Measurements from ENCODE around the gene PDE9A.

Gene PDE9A

DNA sequence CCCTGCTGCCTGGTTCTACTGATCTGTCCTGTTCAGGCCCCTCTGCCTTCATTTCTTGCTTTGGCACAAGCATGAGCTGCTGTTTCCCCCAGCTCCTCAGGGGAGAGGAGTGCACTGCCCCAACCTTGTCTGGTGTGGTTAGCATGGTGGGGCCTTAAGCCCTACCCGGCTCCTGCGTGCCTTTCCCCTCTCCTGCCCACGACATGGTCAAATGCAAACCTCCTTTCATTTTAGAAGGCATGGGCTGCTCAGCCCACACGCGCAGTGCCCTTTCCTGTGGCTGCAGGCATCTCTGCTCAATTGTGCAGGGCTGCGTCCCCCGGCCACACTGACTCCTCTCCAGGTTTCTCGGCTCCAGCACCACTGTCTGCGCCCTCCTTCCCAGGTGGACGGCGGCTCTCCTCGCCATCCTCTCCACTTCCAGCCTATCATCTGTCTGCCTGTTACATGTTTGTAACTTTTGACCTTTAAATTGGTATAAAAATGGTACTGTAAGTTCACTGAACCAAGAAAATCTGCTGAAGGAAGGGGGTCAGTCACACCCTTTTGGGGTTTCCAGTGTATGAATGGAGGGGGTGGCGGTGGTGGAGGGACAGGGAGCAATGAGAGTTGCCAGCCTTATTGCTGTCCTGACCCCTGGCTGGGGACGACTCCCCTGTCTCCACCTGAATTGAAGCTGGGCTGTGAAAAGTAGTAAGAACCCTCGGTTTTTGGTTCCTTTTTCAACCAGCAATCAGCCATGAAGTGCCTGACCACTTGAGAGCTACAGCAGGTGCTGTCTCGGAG lies 5.1 kb downstream of the PDE9A start:
- no peak for DNase-seq

DNA sequence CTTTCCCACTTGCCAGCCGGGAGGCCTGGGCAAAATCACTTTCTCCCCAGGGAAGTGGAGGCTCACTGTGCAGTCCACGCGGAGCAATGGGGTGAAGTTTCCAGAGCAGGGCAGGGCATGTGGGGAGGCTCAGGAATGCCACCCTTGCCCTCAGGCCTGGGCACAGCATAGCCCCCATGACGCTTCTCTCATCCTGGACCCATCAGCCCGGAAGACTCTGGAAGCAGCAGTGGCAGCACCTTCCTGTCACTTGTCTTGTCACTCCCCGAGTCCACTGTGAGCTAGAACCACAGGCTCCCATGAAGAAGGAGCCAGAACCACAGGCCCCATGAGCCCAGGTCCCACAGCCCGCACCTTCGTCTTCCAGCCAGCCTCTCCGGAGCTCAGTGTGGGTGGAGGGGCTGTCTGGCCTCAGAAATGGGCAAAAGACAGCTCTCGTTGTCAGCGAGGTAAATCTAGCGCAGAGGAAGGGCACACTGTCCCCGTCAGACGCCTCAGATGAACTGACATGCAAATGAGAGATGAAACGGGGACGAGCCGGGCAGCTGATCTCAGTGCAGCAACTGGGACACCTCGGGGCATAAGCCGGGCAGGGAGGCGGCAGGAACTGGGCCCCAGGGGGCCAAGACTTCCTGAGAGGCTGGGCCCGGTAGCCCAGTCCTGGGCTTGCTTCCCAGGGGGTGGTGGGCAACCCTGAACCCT lies 6.1 kb downstream of the PDE9A start:
- DNase-seq, result no peak

DNA sequence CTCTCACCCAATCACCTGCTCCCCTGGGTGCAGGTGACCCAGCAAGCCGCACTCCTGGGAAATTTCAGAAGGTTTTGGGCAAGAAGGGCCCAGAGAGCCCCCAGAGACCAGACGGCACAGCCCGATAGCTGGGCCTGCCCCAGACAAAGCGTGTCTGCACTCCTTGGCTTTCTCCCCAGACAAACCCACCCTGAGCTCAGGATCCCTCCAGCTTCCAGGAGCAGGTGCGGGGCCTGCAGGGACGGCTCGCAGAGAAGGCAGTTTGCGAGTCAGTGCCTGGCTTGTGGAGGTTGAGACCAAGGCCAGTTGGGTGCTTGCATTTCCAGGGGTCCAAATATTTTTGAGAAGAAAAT lies 6.7 kb downstream of the PDE9A start:
- no peak for DNase-seq

DNA sequence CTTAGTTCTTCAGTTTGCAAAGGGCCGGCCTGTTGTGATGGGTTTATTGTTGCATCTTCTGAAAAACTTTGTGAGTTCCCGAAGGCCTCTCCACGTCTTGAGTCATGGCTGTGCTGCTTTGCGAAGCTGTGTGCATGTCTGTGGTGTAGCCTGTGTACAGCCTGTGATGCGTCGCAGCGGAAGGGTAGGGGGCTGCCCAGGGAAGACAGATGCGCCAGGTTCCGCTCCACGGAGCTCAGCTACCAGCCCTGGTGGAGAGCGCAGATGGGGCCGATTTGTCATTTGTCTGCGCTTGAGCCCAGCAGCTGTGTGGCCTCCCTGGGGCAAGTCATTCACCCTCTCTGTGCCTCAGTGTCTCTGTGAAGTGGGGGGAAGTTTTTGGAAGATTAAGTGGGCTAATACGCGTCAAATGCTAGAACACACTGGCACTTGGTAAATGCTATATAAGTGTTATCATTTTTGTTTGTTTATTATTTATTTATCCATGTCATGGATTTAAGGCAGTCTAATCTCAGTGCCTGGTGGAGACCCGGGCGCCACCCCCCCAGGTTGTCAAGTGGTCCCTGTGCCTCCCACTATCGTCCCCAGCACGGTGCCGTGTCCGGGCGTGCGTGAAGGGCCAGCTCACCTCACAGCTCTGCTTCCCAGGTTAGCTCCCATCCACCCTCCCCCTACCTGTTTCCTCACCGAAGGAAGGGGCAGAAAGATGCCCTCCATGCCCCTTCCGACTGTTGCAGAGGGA lies 8.4 kb downstream of the PDE9A start:
- DNase-seq, result no peak

DNA sequence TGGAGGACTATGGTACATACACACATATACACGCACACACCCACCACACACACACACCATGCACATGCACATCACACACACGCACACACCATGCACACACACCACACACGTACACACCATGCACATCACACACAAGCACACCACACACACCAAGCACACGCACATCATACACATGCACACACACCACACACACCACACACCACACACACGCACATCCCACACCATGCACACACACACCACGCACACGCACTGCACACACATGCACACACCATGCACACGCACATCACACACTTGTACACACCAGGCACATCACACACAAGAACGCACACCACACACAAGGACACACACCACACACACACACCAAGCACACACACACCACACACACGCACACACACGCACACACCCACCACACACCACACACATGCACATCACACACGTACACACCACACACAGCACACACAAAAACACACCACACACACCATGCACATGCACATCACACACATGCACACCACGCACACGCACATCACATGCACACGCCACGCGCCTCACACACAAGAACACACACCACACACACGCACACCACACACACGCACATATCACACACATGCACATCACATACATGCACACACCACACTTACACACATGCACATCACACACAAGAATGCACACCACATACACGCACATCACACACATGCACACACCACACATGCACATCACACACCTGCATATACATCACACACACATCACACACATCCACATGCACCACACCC lies 9.2 kb downstream of the PDE9A start:
- DNase-seq, result no peak

DNA sequence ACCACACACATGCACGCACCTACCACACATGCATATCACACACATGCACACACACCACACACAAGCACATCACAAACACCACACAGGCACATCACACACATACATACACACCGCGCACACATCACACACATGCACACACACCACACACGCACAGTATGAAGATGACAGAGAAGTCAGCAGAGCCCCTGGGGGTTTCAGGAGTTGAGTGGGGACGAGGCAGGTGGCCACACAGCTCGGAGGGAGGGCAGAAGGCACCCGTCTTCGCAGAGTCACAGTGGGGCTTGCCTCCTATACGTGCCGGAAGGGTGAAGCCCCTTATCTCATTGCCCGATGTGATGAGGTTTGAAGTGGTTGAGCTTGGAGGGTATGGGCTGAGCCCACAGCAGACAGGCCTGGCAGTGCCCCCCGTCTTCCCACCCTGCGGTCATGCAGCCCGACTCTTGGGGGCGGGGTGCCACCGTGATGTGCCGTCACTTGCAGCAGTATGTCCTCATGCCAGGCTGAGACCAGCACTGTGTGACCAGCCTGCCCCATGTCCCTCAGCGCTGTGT lies 9.9 kb downstream of the PDE9A start:
- no peak for DNase-seq

DNA sequence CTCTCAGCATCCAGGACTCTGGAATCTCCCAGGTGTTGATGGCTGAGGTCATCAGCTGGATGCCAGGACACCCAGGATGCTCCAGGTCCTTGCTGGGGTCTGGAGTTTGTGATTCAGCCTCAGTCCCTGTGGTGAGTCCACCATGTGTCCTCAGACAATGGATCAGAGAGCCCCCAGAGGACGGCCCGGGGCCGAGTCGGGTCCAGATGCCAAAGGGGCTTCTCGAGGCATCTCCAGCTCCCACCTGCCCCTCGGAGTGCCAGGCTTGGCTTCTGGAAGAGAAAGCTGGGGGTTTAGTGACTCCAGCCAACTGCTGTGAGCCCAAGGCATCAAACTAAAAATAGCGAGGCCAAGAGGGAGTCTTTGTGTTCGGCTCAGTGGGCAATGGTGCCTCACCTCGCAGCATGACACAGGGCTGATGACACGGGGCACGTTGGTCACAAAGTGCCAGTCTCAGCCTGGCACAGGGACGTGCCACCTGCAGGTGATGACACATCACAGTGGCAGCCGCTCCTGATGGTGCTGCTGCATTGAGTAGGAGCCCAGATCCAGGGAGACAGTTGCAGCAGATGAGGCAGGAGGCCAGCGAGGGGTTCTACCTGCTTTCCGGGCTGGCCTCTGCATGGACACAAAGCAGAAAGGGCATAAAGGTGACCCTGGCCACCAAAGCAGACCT lies 10.6 kb downstream of the PDE9A start:
- DNase-seq, result no peak

DNA sequence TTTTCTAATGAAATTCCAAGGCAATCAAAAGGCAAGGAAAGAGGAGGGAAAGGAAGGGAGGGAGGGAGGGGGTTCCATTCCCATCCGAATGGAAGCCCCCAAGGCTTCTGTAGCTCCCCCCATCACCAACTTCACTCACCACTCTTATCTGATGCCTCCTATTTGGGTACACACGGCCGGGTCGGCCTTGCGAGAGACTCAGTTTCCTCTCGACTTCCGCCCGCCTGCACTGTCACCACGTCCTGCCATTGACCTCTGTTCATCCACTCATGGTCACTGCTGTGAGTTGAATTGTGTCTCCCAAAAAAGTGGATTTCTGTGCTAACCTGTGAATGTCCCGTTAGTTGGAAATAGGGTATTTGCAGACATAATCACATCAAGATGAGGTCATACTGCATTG lies 11.2 kb downstream of the PDE9A start:
- DNase-seq, result no peak

DNA sequence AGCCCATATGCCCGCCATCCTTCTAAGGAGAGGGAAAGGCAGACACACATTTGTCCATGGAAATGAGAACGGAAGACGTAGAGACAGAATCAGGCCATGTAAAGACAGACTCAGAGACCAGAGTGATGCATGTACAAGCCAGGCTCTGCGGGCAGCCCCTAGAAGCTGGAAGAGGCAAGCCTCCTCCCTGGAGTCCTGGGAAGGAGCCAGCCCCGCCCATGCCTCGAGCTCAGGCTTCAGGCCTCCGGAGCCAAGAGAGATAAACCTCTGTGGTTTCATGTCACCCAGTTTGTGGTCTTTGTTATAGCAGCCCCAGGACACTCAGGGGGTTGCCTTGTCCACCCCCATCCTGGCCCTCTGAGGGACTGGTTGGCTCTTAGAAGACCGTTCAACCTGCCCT lies 11.6 kb downstream of the PDE9A start:
- no peak for DNase-seq

DNA sequence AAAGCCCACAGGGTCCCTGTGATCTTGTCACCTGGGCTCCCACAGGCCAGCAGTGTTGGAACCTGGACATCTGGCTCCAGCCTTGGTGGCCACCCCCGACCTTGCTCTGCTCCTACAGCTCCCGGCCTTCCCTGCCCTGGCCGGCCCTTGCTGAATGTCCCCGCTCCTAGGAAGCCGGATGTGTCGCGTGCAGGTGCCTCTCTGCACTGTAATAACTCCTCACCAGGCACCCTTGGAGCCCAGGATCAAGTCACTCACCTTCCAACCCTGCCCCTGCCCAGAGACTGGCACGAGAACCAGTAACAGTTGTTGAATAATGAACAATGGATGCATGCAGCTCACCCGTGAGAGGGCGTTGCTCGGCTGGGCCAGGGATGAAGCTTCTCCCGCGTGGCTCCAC lies 12.1 kb downstream of the PDE9A start:
- DNase-seq, result no peak

DNA sequence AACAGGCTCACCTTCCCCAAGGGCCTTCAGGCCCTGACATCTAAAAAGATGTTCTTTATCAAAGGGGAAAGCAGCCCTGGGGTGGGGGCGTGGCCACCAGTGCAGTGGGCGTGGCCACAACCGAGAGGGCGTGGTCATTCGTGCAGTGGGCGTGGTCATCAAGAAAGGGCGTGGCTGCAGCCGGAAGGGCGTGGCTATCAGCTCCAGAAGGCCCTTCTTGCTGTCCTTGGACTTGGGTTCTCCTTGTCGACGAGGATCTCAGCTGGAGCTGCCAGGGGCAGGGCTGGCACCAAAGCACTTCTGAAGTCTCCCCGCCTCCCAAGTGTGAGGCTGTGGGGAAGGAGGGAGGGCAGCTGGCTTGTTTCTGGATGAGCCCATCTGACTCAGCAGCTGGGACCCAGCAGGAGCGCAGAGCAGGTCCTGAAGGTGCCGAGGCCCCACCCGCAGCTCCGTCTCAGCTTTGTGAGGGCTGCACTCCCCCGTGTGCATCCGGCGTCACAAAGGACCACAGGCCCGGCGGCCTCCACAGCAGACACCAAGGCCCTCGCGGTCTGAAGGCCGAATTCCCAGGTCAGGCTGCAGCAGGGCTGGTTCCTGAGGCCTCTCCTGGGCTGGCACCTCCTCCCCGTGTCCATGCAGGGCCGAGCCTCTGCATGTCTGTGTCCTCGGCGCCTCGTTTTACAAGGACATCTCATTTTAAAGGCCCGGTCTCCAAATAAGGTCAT lies 12.8 kb downstream of the PDE9A start:
- DNase-seq, result no peak

DNA sequence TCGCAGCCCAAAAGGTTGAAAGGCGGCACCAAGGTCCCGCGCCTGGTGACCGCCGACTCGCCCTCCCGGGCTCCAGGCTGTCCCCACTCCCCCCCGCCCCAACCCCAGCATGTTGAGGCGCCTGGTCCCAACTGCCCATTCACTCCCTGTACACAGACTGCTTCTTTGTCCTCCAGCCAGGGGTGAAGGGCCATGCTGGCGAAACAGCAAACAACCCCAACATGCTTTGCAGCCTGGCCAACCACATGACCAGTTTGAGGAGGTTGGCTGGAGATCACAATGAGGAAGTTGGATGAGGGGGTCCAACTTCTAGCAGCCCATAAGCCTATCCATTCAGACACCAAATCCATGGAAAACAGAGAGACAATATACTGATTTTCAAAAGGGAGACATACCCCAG lies 13.5 kb downstream of the PDE9A start:
- DNase-seq, result no peak

DNA sequence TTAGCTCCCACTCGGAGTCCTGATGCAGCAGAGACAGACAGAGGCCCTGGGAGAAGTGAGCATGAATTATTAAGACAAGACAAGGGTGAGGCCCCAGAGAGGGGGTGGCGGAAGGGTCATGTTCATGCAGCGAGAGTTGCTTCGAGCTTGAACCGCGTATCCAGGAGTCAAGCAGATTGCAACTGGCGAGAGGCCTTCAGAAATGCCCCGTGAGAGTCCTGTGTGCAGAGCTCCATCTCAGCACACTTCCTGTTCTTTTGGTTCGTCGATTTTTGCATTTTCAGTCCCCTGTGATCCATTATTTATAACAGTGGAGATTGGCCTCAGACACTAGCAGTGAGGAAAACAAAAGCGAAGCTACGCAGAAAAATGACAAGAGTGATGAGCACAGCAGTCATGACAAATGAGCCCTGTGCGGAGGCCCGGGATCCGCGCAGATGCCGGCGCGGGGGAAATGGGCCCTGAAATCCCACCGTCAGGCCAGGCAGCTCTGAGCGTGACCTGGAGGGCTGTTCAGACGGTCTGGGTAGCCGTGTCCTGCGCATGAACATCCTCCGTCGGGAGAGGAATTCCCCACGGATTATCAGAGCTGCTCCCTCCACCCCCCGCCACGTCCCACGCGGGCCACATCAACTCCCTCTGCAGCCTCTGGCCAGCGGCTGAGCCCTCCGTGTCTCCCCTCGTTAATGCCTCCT lies 15.0 kb downstream of the PDE9A start:
- DNase-seq, result no peak

DNA sequence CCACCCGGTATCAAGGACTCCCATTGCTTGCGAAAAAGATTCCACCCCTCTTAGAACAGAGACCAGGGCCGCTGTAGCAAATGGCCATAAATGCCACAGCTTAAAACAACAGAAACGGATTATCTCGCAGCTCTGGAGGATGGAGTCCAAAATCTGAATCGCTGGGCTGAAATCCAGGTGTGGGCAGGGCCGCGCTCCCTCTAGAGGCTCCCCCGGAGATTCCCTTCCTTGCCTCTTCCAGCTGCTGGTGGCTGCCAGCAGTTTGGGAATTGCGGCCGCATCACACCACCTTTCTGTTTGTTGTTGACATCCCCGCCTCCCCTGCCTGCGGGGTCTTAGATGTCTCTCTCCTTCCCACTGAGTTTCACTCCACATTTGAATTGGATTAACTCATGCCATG lies 15.6 kb downstream of the PDE9A start:
- peak; percentile 25 for DNase-seq

DNA sequence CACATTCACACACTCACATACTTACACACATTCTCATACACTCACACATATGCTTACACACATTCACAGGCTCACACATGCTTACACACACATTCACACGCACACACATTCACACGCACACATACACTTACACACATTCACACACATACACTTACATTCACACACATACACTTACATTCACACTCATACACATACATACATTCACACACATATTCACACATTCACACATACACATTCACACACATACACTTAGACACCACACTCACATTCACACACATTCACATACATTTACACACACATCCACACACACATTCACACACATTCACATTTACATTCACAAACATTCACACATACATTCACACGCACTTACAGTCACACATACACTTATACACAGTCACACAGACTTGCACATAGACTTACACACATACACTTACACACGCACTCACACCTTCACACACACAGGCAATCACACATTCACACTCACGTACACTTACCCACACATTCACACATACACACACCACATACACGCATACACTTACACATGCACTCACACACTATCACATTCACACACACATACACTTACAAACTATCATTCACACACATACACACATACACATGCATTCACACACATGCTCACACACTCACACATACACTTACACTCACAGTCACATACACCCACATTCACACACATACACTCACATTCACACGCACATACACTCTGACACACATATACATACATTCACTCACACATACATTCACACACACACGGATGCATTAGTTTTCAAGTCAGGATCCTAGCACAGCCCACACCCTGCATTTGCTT lies 16.8 kb downstream of the PDE9A start:
- DNase-seq, result no peak

DNA sequence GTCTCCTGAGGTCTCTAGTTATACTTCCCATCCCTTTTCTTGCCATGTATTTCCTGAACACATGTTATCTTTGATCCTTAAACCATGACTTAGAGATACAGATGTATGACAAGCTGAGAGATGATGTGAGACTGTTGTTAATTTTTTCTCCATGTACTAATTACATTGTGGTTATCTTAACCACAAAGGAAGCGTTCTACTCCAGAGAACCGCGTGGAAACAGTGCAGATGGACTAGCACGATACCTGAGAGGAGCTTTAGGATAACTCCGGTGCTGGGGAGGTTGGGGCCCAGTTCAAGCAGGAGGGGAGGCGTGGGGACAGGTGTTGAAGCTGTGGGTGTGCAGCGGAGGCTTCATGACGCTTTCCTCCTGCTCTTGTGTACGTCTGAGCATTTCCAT lies 17.5 kb downstream of the PDE9A start:
- DNase-seq, result no peak

DNA sequence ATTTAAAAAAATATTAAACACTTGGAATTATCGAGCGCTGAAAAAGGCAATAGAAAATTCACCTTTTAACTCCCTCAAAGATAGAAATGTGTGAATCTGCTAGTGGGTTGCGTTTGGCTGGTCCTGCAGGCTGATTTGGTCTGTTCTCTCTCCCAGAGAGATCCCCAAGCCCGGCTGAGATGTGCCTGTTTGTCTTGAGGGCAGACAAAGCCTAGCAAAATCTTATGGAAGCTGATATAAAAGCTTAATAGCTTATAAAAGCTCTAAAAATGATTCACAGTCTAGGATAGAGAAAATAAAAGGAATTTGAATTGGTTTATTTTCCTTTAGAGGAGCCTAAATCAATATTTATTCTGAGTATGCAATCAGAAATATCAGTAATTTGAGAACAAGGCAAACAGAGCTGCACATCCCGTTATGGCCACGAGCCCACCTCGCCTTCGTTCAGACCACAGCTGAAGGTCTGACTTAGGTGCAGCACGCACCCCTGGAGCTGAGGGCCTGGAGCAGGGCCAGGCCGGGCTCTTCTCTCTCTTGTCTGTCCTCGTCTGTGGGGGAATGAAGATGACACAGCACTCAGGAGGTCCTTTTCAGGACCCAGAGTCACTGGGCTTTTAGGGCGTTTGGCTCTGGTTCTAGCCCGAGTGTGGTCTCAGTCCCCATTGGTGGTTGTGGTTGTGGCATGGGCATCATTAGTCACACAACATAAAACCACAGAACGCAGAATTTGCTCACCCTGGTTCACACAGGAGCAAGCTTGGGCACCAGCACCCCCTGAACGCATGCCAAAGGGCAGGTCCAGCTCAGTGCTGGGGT lies 18.6 kb downstream of the PDE9A start:
- peak; percentile 96 for DNase-seq

DNA sequence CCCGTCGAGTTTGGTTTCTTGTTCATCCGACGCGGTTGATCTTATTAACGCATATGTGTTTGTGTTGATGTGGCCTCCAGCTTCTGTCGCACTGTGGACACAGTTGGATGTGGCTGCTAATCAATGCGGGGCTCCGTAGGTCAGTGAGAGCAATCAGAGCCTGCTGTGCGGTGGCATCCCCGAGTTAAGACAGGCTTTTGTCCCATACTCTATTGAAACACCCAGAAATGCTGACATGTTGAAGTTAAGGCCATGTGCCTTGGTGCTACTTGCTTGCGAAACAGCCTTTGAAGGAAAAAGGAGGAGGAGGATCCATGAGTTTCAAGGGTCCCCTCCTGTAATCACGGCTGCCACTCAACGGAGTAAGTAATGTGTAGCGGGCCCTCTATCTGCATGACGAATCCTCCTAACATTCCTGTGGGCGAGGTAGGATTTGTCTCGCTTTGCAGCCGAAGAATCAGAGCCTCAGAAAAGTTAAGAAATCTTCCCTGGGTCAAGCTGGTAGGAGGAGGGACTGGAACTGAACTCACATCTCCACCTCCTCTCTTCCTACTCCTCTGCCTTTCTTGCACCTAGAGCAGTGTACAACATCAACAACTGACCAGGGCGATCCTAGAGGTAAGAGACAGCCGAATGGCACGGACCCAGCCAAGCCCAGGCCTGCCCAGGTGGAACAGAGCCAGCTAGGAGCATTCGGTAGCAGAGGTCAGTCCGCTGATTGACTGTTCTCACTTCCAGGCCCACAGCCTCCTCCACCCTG lies 19.5 kb downstream of the PDE9A start:
- DNase-seq, result no peak
